Fibroblast of villous mesenchyme (primary cell): ENCODE data around the gene ZFAND3. TPM values are rescaled to one million over a fixed set of nuclear protein-coding genes. Genes with fewer than 3 reads are reported as not detected.
"Not testable (repeated sequence)": the region's sequence is repeated elsewhere in the genome, so short reads cannot be mapped to it uniquely, and the experiment has no call there.

Experiments
- DNase-seq: peaks from one replicate; pipeline ENCODE4 v3.0.0-alpha.2; 2010; ENCODE audit warnings: low read depth
- H3K4me3 ChIP-seq: 2 replicates; pipeline ENCODE4 v1.5.1; 2011; ENCODE audit warnings: low read depth, mild to moderate bottlenecking, low read length
- total RNA-seq: library from RNA; depleted of rRNA; stranded (reverse); fragments of >200 nt; gene quantifications from 2 replicates; pipeline ENCODE4 v1.2.3, GENCODE V29; 2012
- TF ChIP-seq, protein P1 (sequence below): IDR thresholded peaks from 2 replicates; pipeline ENCODE4 v1.5.1; 2012; ENCODE audit warnings: low read depth, mild to moderate bottlenecking, low read length; ENCODE audit not compliant: insufficient read depth

The ZFAND3 gene
- total RNA-seq, 1 donor: 20.3 TPM

DNA sequence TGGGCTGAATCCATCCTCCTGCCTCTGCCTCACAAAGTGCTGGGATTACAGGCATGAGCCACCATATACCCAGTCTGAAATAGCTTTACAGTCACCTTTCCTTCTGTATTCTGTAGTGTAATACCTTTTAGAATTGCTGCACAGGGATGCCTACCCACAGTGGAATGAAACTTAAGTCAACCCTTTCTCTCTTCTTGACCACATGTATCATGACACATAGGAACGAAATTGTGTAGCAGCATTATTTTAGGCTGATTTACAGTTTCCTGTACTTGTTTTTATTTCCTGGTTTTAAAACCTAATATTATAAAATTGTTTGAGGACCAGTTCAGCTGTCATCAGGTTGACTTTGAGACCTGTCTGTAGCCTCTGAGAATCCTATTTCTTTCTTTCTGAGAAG lies 297.8 kb downstream of the ZFAND3 start:
- TF ChIP-seq, protein P1, sequence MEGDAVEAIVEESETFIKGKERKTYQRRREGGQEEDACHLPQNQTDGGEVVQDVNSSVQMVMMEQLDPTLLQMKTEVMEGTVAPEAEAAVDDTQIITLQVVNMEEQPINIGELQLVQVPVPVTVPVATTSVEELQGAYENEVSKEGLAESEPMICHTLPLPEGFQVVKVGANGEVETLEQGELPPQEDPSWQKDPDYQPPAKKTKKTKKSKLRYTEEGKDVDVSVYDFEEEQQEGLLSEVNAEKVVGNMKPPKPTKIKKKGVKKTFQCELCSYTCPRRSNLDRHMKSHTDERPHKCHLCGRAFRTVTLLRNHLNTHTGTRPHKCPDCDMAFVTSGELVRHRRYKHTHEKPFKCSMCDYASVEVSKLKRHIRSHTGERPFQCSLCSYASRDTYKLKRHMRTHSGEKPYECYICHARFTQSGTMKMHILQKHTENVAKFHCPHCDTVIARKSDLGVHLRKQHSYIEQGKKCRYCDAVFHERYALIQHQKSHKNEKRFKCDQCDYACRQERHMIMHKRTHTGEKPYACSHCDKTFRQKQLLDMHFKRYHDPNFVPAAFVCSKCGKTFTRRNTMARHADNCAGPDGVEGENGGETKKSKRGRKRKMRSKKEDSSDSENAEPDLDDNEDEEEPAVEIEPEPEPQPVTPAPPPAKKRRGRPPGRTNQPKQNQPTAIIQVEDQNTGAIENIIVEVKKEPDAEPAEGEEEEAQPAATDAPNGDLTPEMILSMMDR: no peak
- no peak for DNase-seq

DNA sequence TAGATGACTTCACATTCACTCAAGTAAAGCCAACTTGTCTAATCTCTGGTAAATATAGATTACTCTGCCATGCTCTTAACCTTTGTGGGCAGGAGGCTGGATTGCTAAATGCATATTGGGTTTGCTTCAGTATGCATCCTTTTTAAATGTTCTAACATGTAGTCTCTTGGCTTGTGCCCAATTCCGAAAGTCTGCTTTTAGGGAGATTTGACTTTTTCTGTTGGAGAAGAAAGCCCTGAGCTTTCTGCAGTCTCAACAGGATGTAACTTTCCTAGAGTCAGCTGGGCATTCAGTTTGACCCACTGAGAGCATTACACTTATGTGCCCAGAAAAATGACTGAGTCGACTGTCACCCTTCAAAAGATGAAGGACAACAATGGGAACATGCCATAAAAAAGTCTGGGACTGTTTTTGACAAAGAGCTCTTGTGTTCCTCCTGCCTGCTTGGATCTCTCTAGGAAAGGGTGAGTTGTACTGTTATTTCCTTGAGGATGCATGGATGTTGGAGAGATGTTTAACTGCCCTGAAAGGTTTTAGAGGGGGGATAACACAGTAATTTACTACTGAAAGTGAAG lies 299.4 kb downstream of the ZFAND3 start:
- no peak overlapping the region for H3K4me3 ChIP-seq
- no peak for DNase-seq
- TF ChIP-seq, protein P1: no peak

More for the DNA sequence above, 297.8 kb downstream of the ZFAND3 start:
- no peak overlapping the region for H3K4me3 ChIP-seq

DNA sequence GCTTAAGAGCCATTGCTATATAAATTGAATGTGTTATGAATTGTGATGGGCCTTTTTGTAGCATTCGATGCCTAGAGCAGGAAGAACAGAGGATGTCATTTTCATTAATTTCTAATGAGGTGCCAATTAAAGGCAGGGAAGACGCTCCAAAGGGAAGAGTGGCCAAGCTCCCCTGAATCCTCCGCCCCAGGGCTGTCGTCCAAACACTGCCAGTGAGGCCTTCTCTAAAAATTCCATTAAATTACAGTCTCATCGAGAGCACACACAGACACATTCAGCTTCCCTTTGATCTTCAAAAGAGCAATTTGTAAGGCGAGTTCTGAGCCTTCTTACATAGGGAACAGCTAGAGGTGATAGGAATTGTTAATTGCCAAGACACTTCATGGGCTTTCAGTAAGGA lies 300.0 kb downstream of the ZFAND3 start:
- TF ChIP-seq, protein P1: no peak
- DNase-seq: no peak
- H3K4me3 ChIP-seq: no peak overlapping the region

DNA sequence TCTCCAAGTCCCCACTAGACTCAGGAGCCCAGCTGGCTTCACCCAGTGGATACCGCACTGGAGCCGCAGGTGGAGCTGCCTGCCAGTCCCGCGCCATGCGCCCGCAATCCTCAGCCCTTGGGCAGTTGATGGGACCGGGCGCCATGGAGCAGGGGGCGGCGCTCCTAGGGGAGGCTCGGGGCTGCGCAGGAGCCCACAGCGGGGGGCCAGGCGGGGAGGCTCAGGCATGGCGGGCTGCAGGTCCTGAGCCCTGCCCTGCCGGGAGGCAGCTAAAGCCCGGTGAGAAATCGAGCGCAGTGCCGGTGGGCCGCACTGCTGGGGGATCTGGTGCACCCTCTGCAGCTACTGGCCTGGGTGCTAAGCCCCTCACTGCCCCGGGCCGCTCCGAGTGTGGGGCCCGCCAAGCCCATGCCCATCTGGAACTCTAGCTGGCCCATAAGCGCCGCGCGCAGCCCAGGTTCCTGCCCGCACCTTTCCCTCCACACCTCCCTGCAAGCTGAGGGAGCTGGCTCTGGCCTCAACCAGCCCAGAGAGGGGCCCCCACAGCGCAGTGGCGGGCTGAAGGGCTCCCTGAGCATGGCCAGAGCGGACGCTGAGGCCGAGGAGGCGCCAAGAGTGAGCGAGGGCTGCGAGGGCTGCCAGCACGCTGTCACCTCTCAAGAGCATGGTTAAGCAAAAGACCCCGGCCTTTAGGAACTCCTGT lies 304.8 kb downstream of the ZFAND3 start:
- not testable (repeated sequence) for H3K4me3 ChIP-seq, DNase-seq

DNA sequence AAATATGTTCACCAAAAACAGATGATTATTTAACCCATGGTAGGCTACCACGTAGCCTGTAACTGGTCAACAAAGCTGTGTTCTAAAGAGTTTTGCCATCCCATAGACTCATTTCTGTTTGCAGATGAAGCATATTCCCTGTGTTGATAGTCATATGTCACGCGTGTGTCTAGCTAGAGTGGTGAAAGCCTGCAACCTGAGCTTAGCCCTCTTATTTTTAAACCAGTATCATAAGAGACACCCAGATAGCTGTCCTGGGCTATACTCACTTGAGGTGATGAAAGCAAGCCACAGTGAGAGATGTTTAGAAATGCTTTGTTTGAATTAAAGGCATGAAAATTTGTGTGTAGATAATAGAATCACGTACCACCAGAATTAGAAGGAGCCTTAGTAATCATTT lies 307.8 kb downstream of the ZFAND3 start:
- DNase-seq: no peak
- TF ChIP-seq, protein P1: no peak
- H3K4me3 ChIP-seq: no peak overlapping the region

DNA sequence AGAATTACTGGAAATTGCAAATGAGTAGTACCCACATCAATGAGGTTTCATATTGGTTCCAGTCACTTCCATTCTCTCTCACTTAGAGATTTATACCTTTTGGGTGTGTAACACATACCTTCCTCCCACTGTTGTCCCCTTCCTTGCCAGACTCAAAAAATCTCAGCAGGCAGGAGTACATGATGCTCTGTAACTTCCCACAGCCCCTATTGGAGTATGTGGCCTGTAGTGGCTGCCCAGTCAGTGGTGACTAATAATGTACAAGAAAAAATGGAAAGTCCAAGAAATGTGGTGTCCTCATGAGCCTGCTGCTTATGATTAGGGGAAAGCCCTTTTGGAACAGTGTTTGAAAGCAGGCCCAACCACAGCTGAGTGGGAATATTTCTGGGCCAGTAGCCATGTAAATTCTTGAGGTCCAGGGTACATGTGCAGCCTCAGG lies 312.0 kb downstream of the ZFAND3 start:
- TF ChIP-seq, protein P1: no peak
- no peak overlapping the region for H3K4me3 ChIP-seq
- DNase-seq: peak; percentile 92

DNA sequence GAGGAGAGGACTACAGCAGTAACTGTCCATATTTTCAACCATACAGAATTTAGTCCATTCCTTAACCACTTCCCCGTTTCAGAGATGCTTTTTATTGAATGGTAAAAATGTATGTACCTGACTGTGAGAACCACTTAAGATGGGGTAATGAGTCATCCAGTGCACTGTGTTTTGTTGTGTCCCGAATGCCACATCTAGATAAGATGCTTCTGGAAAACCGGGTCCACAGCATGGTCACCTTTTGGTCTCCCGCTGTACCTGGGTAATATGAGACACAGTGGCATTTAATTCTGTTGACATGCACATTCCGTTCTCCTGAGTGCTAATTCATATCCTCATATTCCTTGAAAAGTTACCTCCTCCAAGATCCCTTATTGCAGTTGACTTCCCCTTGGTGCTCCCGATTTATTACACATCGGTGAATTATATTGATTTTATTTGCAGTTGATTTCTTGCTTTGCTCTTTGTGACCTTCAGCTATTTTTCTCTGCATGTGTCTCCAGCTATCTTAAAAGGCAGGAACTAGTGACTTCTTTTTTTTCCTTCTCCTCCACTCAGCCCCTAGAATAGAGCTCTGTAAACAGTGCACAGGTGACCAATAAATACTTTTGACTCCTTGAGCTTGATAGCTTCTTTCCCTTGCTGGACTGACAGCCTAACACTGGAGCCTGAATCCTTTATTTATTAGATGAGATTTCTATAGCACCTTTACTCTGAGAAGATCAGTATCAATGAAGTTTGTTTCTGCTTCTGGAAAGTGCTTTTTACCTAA lies 314.6 kb downstream of the ZFAND3 start:
- no peak for DNase-seq
- TF ChIP-seq, protein P1: no peak
- H3K4me3 ChIP-seq: no peak overlapping the region
